GM12865 (cell line): Measurements from ENCODE around the gene SP2.
"Not testable (repeated sequence)": the region's sequence is repeated elsewhere in the genome, so short reads cannot be mapped to it uniquely, and the experiment has no call there.

Experiments used
- DNase-seq: peaks from one replicate; pipeline ENCODE4 v3.0.0; 2010; ENCODE audit warnings: low read depth
- H3K4me3 ChIP-seq: 2 replicates; pipeline ENCODE4 v1.5.1; 2011; ENCODE audit warnings: mild to moderate bottlenecking, low read depth, low read length, control low read depth
- CTCF ChIP-seq: IDR thresholded peaks from 2 replicates; pipeline ENCODE4 v1.5.1; 2011; ENCODE audit warnings: low read length, control low read depth, low read depth, inconsistent platforms; ENCODE audit not compliant: insufficient read depth; ENCODE audit errors: missing control alignments

SP2 gene

GRCh38 chr17:47915776-47916398 is 19.9 kb downstream of the SP2 start:
- H3K4me3 ChIP-seq = no peak overlapping the region
- TF ChIP-seq CTCF = no peak
- no peak for DNase-seq

GRCh38 chr17:47916489-47917208 is 20.6 kb downstream of the SP2 start:
- DNase-seq = no peak
- TF ChIP-seq CTCF = no peak
- H3K4me3 ChIP-seq = no peak overlapping the region

GRCh38 chr17:47917581-47917980 is 21.5 kb downstream of the SP2 start:
- no peak overlapping the region for H3K4me3 ChIP-seq

GRCh38 chr17:47918006-47918405 is 22.0 kb downstream of the SP2 start:
- no peak for DNase-seq
- TF ChIP-seq CTCF = no peak

More at GRCh38 chr17:47917581-47917980, 21.5 kb downstream of the SP2 start:
- no peak for TF ChIP-seq CTCF
- no peak for DNase-seq

GRCh38 chr17:47918991-47919390 is 23.0 kb downstream of the SP2 start:
- H3K4me3 ChIP-seq = no peak overlapping the region
- DNase-seq = no peak
- TF ChIP-seq CTCF = no peak

More at GRCh38 chr17:47918006-47918405, 22.0 kb downstream of the SP2 start:
- H3K4me3 ChIP-seq = no peak overlapping the region

GRCh38 chr17:47919889-47920288 is 23.9 kb downstream of the SP2 start:
- not testable (repeated sequence) for H3K4me3 ChIP-seq, DNase-seq

- no peak for DNase-seq
- H3K4me3 ChIP-seq = no peak overlapping the region
- TF ChIP-seq CTCF = no peak
These were observed 29.0 kb downstream of the SP2 start for GRCh38 chr17:47924785-47925677.
